ENCODE results near the gene CDH4. TPM values are rescaled to one million over a fixed set of nuclear protein-coding genes. Genes with fewer than 3 reads are reported as not detected.
"Not testable (repeated sequence)": the region's sequence is repeated elsewhere in the genome, so short reads cannot be mapped to it uniquely, and the experiment has no call there.

CDH4 gene
- total RNA-seq, 1 donor, result 0.18 TPM

GRCh38 chr20:61853073-61854005 is 601.3 kb downstream of the CDH4 start:
- DNase-seq (ENCODE audit: low read depth), result no peak
- H3K4me3 ChIP-seq (ENCODE audit: low read depth, low read length), result no peak overlapping the region
- no peak for TF ChIP-seq CTCF (IDR thresholded peaks at IDR 0.05; ENCODE audit: insufficient read depth, low read length)

- not testable (repeated sequence) for DNase-seq (ENCODE audit: low read depth)
Measured at GRCh38 chr20:61854538-61854937, 602.5 kb downstream of the CDH4 start.

GRCh38 chr20:61855286-61855685 is 603.2 kb downstream of the CDH4 start:
- no peak for DNase-seq (ENCODE audit: low read depth)
- no peak overlapping the region for H3K4me3 ChIP-seq (ENCODE audit: low read depth, low read length)
- no peak for TF ChIP-seq CTCF (IDR thresholded peaks at IDR 0.05; ENCODE audit: insufficient read depth, low read length)

More at GRCh38 chr20:61854538-61854937, 602.5 kb downstream of the CDH4 start:
- H3K4me3 ChIP-seq (ENCODE audit: low read depth, low read length), result not testable (repeated sequence)

- no peak overlapping the region for H3K4me3 ChIP-seq (ENCODE audit: low read depth, low read length)
- no peak for DNase-seq (ENCODE audit: low read depth)
- TF ChIP-seq CTCF (IDR thresholded peaks at IDR 0.05; ENCODE audit: insufficient read depth, low read length), result no peak
Measured at GRCh38 chr20:61856626-61857413, 604.8 kb downstream of the CDH4 start.

- TF ChIP-seq CTCF (IDR thresholded peaks at IDR 0.05; ENCODE audit: insufficient read depth, low read length), result no peak
- no peak for DNase-seq (ENCODE audit: low read depth)
- no peak overlapping the region for H3K4me3 ChIP-seq (ENCODE audit: low read depth, low read length)
Measured at GRCh38 chr20:61857414-61857775, 605.3 kb downstream of the CDH4 start.

- no peak overlapping the region for H3K4me3 ChIP-seq (ENCODE audit: low read depth, low read length)
- no peak for DNase-seq (ENCODE audit: low read depth)
- no peak for TF ChIP-seq CTCF (IDR thresholded peaks at IDR 0.05; ENCODE audit: insufficient read depth, low read length)
Measured at GRCh38 chr20:61857884-61858283, 605.8 kb downstream of the CDH4 start.

GRCh38 chr20:61859767-61860166 is 607.7 kb downstream of the CDH4 start:
- no peak for DNase-seq (ENCODE audit: low read depth)
- TF ChIP-seq CTCF (IDR thresholded peaks at IDR 0.05; ENCODE audit: insufficient read depth, low read length), result no peak
- no peak overlapping the region for H3K4me3 ChIP-seq (ENCODE audit: low read depth, low read length)
